K562 (cell line): ENCODE results near the gene GCN1. TPM values are rescaled to one million over a fixed set of nuclear protein-coding genes. Genes with fewer than 3 reads are reported as not detected.

Experiments used
- ATAC-seq: fragments of 200-7000 bp; cut with Tn5 transposase; 3 replicates; pipeline ENCODE4 v1.9.1; 2020; ENCODE audit warnings: moderate library complexity
- BruUV-seq: library from RNA; stranded (reverse); fragments of 400-500 nt; replicated peaks from 2 replicates; lab custom pipeline; 2021; lab: Mats Ljungman, UMichigan
- CTCF ChIA-PET: fragments of 300-600 bp; formaldehyde crosslinking; extraction: SDS; loops from one replicate; lab custom pipeline; 2021; ENCODE audit warnings: low intra/inter-chr PET ratio; lab: Yijun Ruan, JAX
- POLR2A ChIA-PET: fragments of 300-600, 350-650 bp; sonication (Branson Sonifier 250); formaldehyde crosslinking; extraction: SDS; loops from one replicate; lab custom pipeline; 2021; ENCODE audit warnings: antibody characterized with exemption, inconsistent platforms; lab: Yijun Ruan, JAX
- DNase-seq, 4 experiments: peaks; one replicate each; pipeline versions ENCODE4 v3.0.0 to v3.0.0-alpha.2; 2011 to 2018; ENCODE audit warnings: low spot score in 3 of 4, mixed read lengths in 3 of 4; ENCODE audit errors: extremely low read depth in 1 of 4
- FAIRE-seq: peaks from 2 replicates; lab custom pipeline; 2011; peaks lifted over from hg19 to GRCh38; lab: Jason Lieb, UNC
- H2AFZ ChIP-seq: 2 replicates; pipeline ENCODE4 v1.6.0; 2011; ENCODE audit warnings: low read depth, low read length, control low read depth, inconsistent platforms
- H3K27ac ChIP-seq: fragments of 200-600 bp; 3 replicates; pipeline ENCODE4 v1.8.0; 2011; ENCODE audit warnings: low read depth, mild to moderate bottlenecking, control low read depth, inconsistent platforms, low read length, moderate library complexity, mixed read lengths; ENCODE audit errors: extremely low read depth
- H3K27me3 ChIP-seq, 2 experiments: fragments of 300-600 bp in 1 of 2; 2 replicates in 1 of 2; 3 replicates in 1 of 2; pipeline versions ENCODE4 v1.6.0 to v1.8.0; 2011; ENCODE audit warnings: inconsistent platforms in 2 of 2, low read length in 2 of 2, mild to moderate bottlenecking in 1 of 2, mixed read lengths in 1 of 2, moderate library complexity in 1 of 2; ENCODE audit not compliant: control insufficient read depth in 2 of 2, insufficient read depth in 2 of 2
- H3K36me3 ChIP-seq: fragments of 300-600 bp; 3 replicates; pipeline ENCODE4 v1.8.0; 2011; ENCODE audit warnings: mild to moderate bottlenecking, low read length, inconsistent platforms; ENCODE audit not compliant: control insufficient read depth, insufficient read depth
- H3K4me1 ChIP-seq, 2 experiments: fragments of 200-600 bp in 1 of 2; replicated peaks in 1 of 2; 2 replicates in 1 of 2; 3 replicates in 1 of 2; pipeline versions ENCODE4 v1.5.1 to v1.8.0; 2011; ENCODE audit warnings: inconsistent platforms in 2 of 2, low read length in 2 of 2, mild to moderate bottlenecking in 1 of 2, mixed read lengths in 1 of 2, moderate library complexity in 1 of 2; ENCODE audit not compliant: control insufficient read depth in 2 of 2, insufficient read depth in 2 of 2
- H3K4me2 ChIP-seq: 2 replicates; pipeline ENCODE4 v1.6.1; 2011; ENCODE audit warnings: low read length, control low read depth, inconsistent platforms, mixed read lengths; ENCODE audit not compliant: insufficient read depth
- H3K4me3 ChIP-seq: fragments of 200-600 bp; sonication (generic), shearing (Covaris generic); 2 replicates; pipeline ENCODE4 v1.5.1; 2016; ENCODE audit warnings: control low read depth, inconsistent platforms
- H3K79me2 ChIP-seq: fragments of 200-600 bp; 3 replicates; pipeline ENCODE4 v1.8.0; 2011; ENCODE audit warnings: low read length, inconsistent platforms; ENCODE audit not compliant: control insufficient read depth, insufficient read depth
- H3K9ac ChIP-seq, 2 experiments: 2 replicates each; pipeline versions ENCODE4 v1.6.0 to v1.6.1; 2011; ENCODE audit warnings: low read depth in 2 of 2, low read length in 2 of 2, control low read depth in 1 of 2, inconsistent platforms in 1 of 2, mild to moderate bottlenecking in 1 of 2, mixed read lengths in 1 of 2; ENCODE audit not compliant: insufficient read depth in 1 of 2
- H3K9me1 ChIP-seq: one replicate; pipeline ENCODE4 v1.6.0; 2011; ENCODE audit warnings: inconsistent platforms, mild to moderate bottlenecking, low read length, moderate library complexity; ENCODE audit not compliant: control insufficient read depth, insufficient read depth
- H3K9me3 ChIP-seq: replicated peaks from 2 replicates; pipeline ENCODE4 v1.5.1; 2011; ENCODE audit warnings: low read depth, low read length, inconsistent platforms; ENCODE audit not compliant: control insufficient read depth, insufficient read depth
- H4K20me1 ChIP-seq: replicated peaks from 2 replicates; pipeline ENCODE4 v1.6.1; 2011; ENCODE audit warnings: low read length, inconsistent platforms, mixed read lengths; ENCODE audit not compliant: control insufficient read depth, insufficient read depth
- BCOR ChIP-seq: fragments of 450-650 bp; IDR thresholded peaks from 2 replicates; pipeline ENCODE4 v1.6.1; 2016
- BRF1 ChIP-seq: IDR thresholded peaks from 3 replicates; pipeline ENCODE4 v1.6.1; 2011; ENCODE audit warnings: borderline replicate concordance, mild to moderate bottlenecking; ENCODE audit not compliant: insufficient read length; ENCODE audit errors: extremely low read depth
- DACH1 ChIP-seq: fragments of 450-650 bp; IDR thresholded peaks from 2 replicates; pipeline ENCODE4 v1.6.1; 2018; ENCODE audit not compliant: partially characterized antibody
- IFI16 ChIP-seq: fragments of 250-450 bp; sonication (Bioruptor Pico); IDR thresholded peaks from 2 replicates; pipeline ENCODE4 v2.1.2; 2022; ENCODE audit warnings: mild to moderate bottlenecking, inconsistent platforms
- MECOM ChIP-seq: fragments of 250-450 bp; sonication (Bioruptor Pico); IDR thresholded peaks from 2 replicates; pipeline ENCODE4 v1.8.0; 2022; ENCODE audit warnings: inconsistent platforms
- MLX ChIP-seq, 2 experiments: fragments of 450-650 bp in 1 of 2; sonication (generic) in 1 of 2; formaldehyde crosslinking; conservative IDR thresholded peaks; 2 replicates each; pipeline versions ENCODE4 v1.4.0 to v1.8.1; 2020 to 2022; ENCODE audit warnings: mild to moderate bottlenecking in 1 of 2, missing genetic modification reagents in 1 of 2
- MXI1 ChIP-seq: IDR thresholded peaks from 2 replicates; pipeline ENCODE4 v1.6.1; 2011; ENCODE audit warnings: low read depth, mild to moderate bottlenecking, improper control_type of control experiment, low read length
- NCOA6 ChIP-seq: fragments of 450-650 bp; IDR thresholded peaks from 2 replicates; pipeline ENCODE4 v1.6.1; 2017; ENCODE audit warnings: mild to moderate bottlenecking
- NFATC3 ChIP-seq: fragments of 450-650 bp; IDR thresholded peaks from 2 replicates; pipeline ENCODE4 v1.6.1; 2017; ENCODE audit warnings: mild to moderate bottlenecking
- NFE2 ChIP-seq: IDR thresholded peaks from 2 replicates; pipeline ENCODE4 v1.6.1; 2014; ENCODE audit warnings: antibody characterized with exemption, low read depth
- PURB ChIP-seq: sonication (generic); formaldehyde crosslinking; IDR thresholded peaks from 2 replicates; pipeline ENCODE4 v1.9.0; 2021; ENCODE audit warnings: low read depth, mild to moderate bottlenecking, missing genetic modification reagents
- RFX5 ChIP-seq: IDR thresholded peaks from 2 replicates; pipeline ENCODE4 v1.6.1; 2011; ENCODE audit warnings: low read depth, mild to moderate bottlenecking, improper control_type of control experiment, low read length
- TARDBP ChIP-seq: fragments of 450-650 bp; IDR thresholded peaks from 2 replicates; pipeline ENCODE4 v1.6.1; 2016
- ZNF23 ChIP-seq: fragments of 250-450 bp; sonication (Bioruptor Pico); IDR thresholded peaks from 2 replicates; pipeline ENCODE4 v1.4.0; 2020; ENCODE audit warnings: mild to moderate bottlenecking
- ZNF431 ChIP-seq: sonication (generic); formaldehyde crosslinking; IDR thresholded peaks from 2 replicates; pipeline ENCODE4 v1.8.0; 2022; ENCODE audit warnings: mild to moderate bottlenecking, missing genetic modification reagents
- ZNF639 ChIP-seq, 2 experiments: fragments of 200-800 bp in 1 of 2; sonication (Bioruptor generic) in 1 of 2; sonication (generic) in 1 of 2; formaldehyde crosslinking in 1 of 2; IDR thresholded peaks in 1 of 2; conservative IDR thresholded peaks in 1 of 2; 2 replicates each; pipeline versions ENCODE4 v1.5.0 to v1.6.1; 2016 to 2020; ENCODE audit warnings: missing compliant biosample characterization in 1 of 2, missing genetic modification characterization in 1 of 2, missing genetic modification reagents in 1 of 2
- ZNF77 ChIP-seq: fragments of 250-450 bp; sonication (Bioruptor Pico); IDR thresholded peaks from 2 replicates; pipeline ENCODE4 v1.5.0; 2020
- ZNF778 ChIP-seq: fragments of 450-650 bp; formaldehyde crosslinking; IDR thresholded peaks from 2 replicates; pipeline ENCODE4 v1.4.0; 2020; ENCODE audit warnings: mild to moderate bottlenecking, moderate library complexity
- WGBS: fragments of 100-300 bp; shearing (Covaris generic); methylation state at CpG from one replicate; pipeline ENCODE4 v1.1.6; 2016; ENCODE audit warnings: low coverage, mixed read lengths; ENCODE audit not compliant: insufficient coverage; ENCODE audit errors: missing lambda C conversion rate; 5-methylcytosine and 5-hydroxymethylcytosine counted together
- in situ Hi-C: fragments of 300-500 bp; cut with MboI; formaldehyde crosslinking; loops from 4 replicates; pipeline ENCODE4 v1.15.0; 2018; ENCODE audit warnings: inconsistent platforms, mixed read lengths
- intact Hi-C: fragments of 100-400 bp; cut with micrococcal nuclease; formaldehyde crosslinking; loops from 2 replicates; pipeline ENCODE4 v1.14.2; 2022
- polyA plus RNA-seq, 8 experiments: library from polyadenylated mRNA; depleted of rRNA in 4 of 8; stranded (reverse) in 5 of 8; unstranded in 3 of 8; fragments of >200 nt; fragmentation: Nextera tagmentation in 2 of 8; fragmentation: Illumina TruSeq in 1 of 8; extraction: Ambion mirVana in 2 of 8; extraction: Trizol in 1 of 8; gene quantifications; 2 replicates each; pipeline versions ENCODE4 v1.2.1 to v1.2.3, GENCODE V29; 2011 to 2014; ENCODE audit warnings: inconsistent platforms in 1 of 8, missing spikeins in 1 of 8
- total RNA-seq, 7 experiments: library from RNA; depleted of rRNA in 6 of 7; stranded (reverse); fragments of >200 nt in 6 of 7; fragmentation: Illumina TruSeq in 2 of 7; extraction: Trizol in 2 of 7; gene quantifications; 2 replicates each; pipeline versions ENCODE4 v1.2.1 to v1.2.3, GENCODE V29; 2011 to 2021; ENCODE audit warnings: low replicate concordance in 1 of 7
- TF ChIP-seq, protein P1 (sequence below): sonication (generic); formaldehyde crosslinking; IDR thresholded peaks from 2 replicates; pipeline ENCODE4 v1.8.1; 2022; ENCODE audit warnings: missing genetic modification reagents

GCN1 gene
- total and polyA plus RNA-seq, 9 of the 15 experiments (the other 6 are each of a cell fraction or from before 2014, with no cell fraction given), result 11.9 to 190 (median 51.7) TPM

- peaks cover 0 to 50% of the 10 kb centered on the region in 2 experiments; a peak in 2 of 5 replicates for H3K4me1 ChIP-seq
- in situ Hi-C loops, result no loop called here
- intact Hi-C loops, result no loop called here
- no peaks in the 10 kb centered on the region for H3K9me1 ChIP-seq
- no peak for TF ChIP-seq IFI16 (CRISPR knock-in tag)
- TF ChIP-seq ZNF77 (CRISPR knock-in tag), result no peak
- TF ChIP-seq MLX (CRISPR knock-in tag; conservative IDR thresholded peaks at IDR 0.05), result no peak
- no peak for TF ChIP-seq RFX5
- no peak for TF ChIP-seq ZNF639 (CRISPR knock-in tag; conservative IDR thresholded peaks at IDR 0.05 in 1 of 2, IDR thresholded peaks at IDR 0.05 in 1 of 2)
- no peak for TF ChIP-seq TARDBP
- no peak for TF ChIP-seq MXI1
- TF ChIP-seq PURB (CRISPR knock-in tag), result no peak
- TF ChIP-seq BCOR, result no peak
- TF ChIP-seq DACH1, result no peak
- TF ChIP-seq ZNF431, result no peak
- no peak for TF ChIP-seq NFATC3
- TF ChIP-seq, protein P1, sequence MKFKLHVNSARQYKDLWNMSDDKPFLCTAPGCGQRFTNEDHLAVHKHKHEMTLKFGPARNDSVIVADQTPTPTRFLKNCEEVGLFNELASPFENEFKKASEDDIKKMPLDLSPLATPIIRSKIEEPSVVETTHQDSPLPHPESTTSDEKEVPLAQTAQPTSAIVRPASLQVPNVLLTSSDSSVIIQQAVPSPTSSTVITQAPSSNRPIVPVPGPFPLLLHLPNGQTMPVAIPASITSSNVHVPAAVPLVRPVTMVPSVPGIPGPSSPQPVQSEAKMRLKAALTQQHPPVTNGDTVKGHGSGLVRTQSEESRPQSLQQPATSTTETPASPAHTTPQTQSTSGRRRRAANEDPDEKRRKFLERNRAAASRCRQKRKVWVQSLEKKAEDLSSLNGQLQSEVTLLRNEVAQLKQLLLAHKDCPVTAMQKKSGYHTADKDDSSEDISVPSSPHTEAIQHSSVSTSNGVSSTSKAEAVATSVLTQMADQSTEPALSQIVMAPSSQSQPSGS, result no peak
- TF ChIP-seq NCOA6, result no peak
- TF ChIP-seq NFE2, result no peak
- no peak for TF ChIP-seq ZNF778 (CRISPR knock-in tag)
- TF ChIP-seq ZNF23 (CRISPR knock-in tag), result no peak
- no peak for TF ChIP-seq BRF1
- no peak for TF ChIP-seq MECOM (CRISPR knock-in tag)
- ChIA-PET POLR2A (no interaction called here), CTCF (no interaction called here)
- peaks cover 90% of the 10 kb centered on the region; the same call in 2 of the 3 replicates for H3K36me3 ChIP-seq
- H3K27me3 ChIP-seq, result no peaks in the 10 kb centered on the region
- ATAC-seq (no peak), FAIRE-seq (no peak), DNase-seq (no peak)
- WGBS, result 93% methylated on average over 21 of the region's 36 CpGs
- no peak overlapping the region for H3K4me3 ChIP-seq
- peaks cover 25% of the 10 kb centered on the region for H3K79me2 ChIP-seq
- no peak overlapping the region for H3K4me2 ChIP-seq
- BruUV-seq, result no TSS peak
- peaks cover 14% of the 10 kb centered on the region; the same call in 1 of the 2 replicates for H4K20me1 ChIP-seq
- no peak overlapping the region for H3K9ac ChIP-seq
- no peak overlapping the region for H2AFZ ChIP-seq
- H3K9me3 ChIP-seq, result no peaks in the 10 kb centered on the region
- H3K27ac ChIP-seq, result no peak overlapping the region
Observed at GRCh38 chr12:120098756-120099470, 95.6 kb downstream of the GCN1 start.
